C1 segment of cervical spinal cord (tissue), 14 donors: ENCODE data around the gene HPCA.
A peak's percentile ranks its signal among the peaks of the same experiment; 100 is the strongest.
"Not testable (repeated sequence)": the region's sequence is repeated elsewhere in the genome, so short reads cannot be mapped to it uniquely, and the experiment has no call there.

Source experiments
- DNase-seq, 14 donors: peaks; one replicate each; lab custom pipeline; 2025; lab: John Stamatoyannopoulos, UW

The HPCA gene

DNA sequence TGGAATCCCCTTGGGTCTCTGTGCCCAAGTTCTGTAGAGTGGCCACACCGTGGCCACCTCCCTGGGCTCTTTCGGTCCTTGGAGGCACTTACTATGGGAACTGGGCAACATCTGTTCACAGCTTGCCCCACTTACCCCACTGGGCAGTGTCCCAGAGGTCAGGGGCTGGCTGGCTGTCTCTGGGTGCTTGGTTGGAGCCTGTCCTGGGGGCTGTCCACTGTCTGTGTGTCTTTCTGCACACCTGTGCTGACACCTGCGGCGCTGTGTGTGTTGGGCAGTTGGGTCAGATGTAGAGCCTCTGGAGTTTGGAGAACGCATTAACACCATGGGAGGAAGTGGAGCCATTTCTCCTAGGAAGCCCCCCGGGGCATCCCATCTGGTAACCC, 16.2 kb downstream of the HPCA start:
- no peak for DNase-seq

DNA sequence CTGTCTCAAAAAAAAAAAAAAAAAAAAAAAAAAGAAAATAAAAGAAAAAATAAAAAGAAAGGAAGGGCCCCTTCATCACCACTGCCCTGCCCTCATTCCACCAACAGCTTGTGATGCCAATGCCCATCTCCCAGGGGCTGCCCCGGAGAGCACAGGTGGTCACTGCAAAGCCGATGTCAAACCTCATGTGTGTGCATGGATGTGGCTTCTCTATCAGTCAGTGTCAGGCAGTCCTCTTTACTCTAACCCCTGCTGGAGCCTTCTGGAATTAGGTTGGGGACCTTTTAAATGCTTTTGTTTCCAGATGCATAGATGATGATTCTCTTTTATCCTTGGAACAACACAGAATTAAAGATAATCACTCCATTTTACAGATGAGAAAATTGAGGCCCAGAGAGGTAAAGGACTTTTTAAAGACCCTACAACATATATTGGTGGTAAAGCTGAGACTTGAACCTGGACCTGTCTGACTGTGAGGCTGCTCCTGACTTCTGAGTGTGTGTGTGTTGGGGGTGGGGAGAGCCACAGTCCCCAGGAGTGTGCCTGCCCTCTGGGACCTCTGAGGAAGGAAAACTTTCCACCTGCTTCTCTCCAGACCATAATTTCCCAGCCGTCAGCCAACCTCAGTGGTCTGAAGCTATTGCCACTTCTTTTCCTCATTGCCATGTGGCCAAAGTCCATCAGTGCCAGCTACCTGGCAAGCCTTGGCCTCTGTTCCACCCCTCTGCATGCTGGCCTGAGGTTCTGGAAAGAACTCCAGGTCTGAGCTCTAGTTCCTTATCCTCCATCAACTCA, 17.9 kb downstream of the HPCA start:
- peak in 1 of 14 donors; percentile 62 for DNase-seq

DNA sequence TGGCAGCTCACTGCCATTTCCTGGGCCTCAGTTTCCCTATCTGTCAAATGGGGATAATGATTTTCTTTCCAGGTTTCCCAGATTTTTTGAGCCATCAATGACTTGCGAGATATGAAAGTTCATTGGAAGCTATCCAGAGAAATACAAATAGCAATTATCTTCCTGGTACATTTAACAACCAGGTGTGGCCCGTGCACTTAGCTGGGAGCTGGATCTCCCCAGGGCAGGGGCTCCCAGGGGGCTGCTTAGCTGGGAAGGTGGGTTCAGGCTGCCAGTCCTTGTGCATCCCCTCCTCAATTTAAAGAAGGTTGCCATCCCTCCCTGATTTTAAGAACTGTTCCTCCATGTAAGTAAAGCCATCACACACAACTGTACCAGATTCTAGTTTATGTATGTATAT, 18.5 kb downstream of the HPCA start:
- DNase-seq = no peak

GRCh38 chr1:32905588-32905987, 19.3 kb downstream of the HPCA start:
- DNase-seq = not testable (repeated sequence)

DNA sequence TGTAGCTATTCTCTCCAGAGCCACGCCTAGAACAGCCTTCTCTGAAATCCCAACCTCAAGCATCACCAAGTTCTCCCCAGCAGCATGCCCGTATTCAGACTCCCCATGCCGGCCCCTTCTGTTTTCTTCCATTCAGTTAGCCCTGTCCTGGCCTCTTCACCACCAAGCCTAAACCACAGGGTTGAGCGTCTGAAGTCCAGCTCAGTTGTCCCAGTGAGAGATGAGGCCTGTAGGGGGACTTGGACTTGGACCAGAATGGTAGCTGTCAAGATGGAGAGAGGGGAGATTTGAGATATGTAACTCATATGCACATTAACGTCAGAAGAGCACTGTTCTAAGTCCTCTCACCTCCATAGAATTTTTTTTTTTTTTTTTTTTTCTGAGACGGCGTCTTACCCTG, 20.4 kb downstream of the HPCA start:
- DNase-seq = no peak

DNA sequence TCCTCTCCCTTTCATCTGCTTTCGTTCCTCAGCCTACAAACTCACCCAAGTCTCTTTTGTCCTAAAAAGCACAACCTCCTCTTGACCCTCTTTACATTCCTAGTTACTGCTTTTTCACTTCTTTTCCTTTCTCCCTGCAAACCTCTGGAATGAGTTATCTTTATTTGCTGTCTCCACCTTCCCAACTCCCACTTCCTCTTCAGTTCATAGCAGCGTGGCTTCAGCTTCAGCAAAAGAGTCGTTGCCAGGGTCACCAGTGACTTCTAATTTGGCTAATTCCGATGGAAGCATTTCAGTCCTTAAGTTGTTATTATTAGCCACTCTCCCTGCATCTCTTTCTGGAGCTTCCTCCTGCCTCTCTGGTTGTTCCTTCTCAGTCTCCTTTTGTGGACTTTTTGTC, 21.1 kb downstream of the HPCA start:
- DNase-seq = no peak

GRCh38 chr1:32910319-32910718, 24.0 kb downstream of the HPCA start:
- DNase-seq = no peak

GRCh38 chr1:32915766-32916706, 29.7 kb downstream of the HPCA start:
- DNase-seq = no peak

DNA sequence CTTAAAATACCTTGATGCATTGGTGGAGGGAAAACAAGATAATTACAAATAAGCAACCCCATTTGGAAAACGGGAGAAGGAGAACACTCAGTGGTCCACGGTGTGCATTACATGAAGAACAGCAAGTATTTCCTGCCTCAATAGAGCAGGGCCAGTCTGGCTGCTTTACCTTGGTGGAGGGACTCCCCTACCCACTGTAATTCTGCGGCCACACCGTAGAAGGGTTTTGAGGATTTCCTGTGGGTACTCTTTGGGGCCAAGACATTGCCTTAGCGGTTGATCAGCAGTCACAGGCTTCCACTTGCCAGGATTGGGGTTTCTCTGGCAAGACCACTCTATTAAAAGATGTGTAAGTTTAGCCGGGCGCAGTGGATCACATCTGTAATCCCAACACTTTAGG, 31.2 kb downstream of the HPCA start:
- no peak for DNase-seq

DNA sequence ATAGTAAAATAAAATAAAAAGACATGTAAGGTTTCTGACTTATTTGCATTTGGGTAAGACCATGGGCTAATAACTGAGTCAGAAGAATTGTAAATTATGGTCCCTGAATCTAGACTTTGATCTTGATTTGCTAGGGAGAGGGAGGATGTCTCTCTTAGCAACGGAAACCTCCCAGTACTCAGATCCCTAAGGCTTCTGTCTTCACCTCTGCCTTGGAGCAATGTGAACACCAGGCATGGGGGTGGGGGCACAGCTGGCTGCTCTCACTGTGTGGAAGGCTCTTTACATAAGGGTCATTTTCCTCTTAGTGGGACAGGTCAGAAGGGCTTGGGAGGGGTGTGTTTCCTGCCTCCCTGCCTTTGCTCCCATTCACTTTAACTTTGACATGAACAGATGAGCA, 31.9 kb downstream of the HPCA start:
- no peak for DNase-seq

DNA sequence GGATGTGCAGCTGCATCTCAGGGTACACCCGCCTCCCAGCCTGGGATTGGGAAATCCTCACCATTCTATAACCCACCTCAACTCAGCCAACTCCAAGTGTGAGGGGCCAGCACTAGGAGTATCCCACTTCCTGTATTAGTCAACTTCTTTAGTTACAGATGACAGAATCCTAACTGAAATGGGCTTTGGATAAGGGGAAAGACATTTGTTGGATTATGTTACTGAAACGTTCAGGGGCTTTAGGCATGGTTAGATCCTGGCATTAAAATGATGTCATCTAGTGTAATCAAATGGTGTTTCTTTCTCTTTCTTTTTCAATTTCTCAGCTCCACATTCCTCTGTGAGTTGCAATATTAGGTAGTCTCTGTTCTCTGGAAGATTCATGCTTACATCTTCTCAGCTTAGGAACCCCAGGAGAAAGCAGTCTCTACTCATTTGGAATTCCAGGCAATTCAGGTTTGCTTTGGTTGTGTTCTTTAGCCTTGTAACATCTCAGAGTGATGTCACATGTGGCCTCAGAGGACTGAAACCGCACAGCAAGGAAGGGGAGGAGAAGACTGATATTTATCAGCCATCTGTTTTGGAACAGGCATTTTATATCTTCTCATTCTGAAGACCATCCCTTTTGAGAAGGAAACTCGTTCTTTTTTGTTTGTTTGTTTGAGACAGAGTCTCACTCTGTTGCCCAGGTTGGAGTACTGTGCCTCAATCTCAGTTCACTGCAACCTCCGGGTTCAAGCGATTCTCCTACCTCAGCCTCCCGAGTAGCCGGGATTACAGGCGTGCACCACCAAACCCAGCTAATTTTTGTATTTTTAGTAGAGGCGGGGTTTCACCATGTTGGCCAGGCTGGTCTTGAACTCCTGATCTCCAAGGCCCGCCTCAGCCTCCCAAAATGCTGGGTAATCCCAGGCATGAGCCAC, 33.8 kb downstream of the HPCA start:
- DNase-seq = no peak

DNA sequence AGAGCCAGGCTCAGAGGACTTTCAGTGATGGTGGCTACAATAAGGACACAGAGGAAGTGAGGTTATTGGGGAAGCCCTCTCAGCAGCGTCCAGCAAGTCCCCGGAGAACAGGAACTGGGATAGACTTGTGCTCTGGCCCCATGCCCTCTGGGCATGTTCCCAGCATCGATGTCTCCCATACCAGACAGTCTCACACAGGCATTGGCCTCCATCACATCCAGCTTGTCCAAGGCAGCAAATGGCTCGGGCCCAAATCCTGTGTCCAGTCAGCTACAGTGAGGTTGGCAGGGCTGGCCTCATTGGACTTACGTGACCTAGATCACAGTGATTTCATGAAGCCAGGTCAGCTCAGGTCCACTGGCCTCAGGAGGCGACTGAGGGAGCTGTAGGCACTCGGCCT, 34.5 kb downstream of the HPCA start:
- DNase-seq = peak in 3 of 14 donors; percentile 9 to 88 (median 19)

DNA sequence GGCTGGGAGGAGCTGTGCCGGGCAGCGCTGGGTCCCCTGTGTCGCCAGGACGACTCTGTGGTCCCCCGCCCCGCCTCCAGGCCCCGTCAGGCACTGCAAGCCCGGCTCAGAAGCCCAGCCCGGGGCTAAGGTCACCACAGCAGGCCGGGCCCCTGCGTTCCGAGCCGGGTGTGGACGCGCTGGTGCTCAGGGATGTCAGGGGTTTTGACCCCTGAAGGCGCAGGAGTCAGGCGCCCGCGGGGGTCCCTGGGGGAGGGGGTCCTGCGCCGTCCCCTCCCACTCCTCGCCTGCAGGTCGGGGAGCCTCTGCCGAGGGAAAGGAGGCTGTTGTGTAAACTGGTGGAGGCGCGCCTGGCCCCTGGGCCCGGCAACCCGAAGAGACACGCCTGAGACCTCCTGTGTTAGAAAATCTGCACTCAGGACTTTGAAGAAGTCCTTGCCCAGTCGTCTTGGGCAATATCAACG, 38.6 kb downstream of the HPCA start:
- DNase-seq = no peak

DNA sequence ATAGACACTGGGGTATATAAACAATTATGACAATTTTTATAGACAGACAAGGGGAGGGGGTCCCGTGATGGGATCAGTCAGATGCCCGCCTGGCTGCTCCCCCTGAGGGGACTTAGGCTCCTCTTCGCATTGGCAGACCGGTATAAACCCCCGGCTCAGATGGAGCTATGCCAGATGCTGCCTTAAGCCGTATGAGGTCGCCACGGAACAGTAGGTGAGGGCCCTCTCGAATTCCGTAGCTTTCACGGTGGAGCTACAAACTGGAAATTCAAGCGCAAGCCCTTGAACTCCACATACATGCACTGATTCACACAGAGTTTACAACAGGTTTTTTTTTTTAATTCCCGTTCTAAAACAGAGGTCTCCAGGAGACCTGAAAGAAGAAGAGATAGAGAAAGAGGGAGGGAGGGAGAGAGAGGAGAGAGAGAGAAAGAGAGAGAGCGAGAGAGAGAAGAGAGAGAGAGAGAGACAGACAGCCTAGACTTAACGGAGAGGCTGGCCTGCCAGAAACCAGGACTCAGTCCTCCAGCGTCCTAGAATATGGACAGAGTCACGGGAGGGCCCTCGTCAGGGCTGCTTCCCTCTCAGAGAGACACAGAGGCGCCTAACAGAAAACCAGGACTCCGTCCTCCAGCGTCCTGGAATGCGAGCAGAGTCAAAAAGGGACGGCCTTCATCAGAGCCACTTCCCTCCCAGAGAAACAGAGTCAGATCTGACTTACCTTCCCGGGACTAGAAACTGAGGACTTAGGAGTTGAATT, 39.3 kb downstream of the HPCA start:
- DNase-seq = peak in 1 of 14 donors; percentile 11

- DNase-seq = no peak
Observed at GRCh38 chr1:32926562-32926961, 40.3 kb downstream of the HPCA start.

DNA sequence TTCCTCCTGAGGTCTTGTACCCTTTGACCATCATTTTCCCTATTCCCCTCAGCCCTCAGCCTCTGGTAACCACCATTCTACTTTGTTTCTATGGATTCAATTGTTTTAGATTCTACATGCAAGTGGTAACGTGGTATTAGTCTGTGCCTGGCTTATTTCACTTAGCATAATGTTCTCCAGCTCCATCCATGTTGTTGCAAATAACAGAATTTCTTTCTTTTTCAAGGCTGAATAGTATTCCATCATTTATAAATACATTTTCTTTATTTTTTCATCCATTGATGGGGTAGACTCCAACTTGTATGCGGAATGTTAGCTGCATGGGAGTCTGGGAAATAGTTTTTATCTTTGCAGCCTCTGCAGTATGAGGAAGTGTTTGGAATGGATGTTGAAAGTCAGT, 41.1 kb downstream of the HPCA start:
- no peak for DNase-seq

GRCh38 chr1:32928285-32928684, 42.0 kb downstream of the HPCA start:
- DNase-seq = no peak

DNA sequence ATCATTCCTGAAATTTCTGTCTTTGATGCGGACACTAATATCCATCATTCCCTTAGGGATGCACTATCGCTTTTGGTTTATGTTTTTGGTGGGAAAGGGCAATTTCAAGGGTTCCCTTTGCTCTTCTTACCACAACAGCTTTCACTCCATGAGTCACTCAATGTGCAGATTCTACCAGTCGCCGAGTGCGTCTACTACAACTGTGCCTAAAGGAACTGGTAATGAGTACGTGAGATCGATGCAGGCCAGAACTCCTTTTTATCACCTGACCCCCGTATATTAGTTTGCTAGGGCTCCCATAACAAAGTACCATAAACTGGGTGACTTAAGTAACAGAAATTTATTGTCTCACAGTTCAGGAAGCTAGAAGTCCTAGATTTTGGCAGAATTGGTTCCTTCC, 42.4 kb downstream of the HPCA start:
- DNase-seq = no peak

DNA sequence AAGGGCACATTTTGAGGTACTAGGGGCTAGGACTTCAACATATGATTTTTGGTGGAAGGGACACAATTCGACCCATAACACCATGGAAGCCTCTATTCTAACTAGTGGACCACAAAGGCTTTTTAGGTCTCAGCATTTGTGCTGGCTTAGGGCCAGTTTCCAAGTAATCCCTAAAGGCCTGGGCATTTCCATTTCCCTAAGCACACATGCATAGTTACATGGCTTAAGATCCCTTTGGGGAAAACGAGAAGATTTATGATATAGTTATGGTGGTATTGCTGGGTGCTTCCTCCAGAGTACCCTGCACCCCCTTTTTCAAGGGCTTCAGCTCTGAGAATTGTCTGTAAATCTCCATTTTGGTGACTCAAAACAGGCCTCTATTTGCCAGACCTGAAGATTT, 43.1 kb downstream of the HPCA start:
- no peak for DNase-seq

- no peak for DNase-seq
Observed at GRCh38 chr1:32931760-32932159, 45.5 kb downstream of the HPCA start.
